RPMI8226 (cell line): Measurements from ENCODE around the gene PRRC2B.
"Not testable (repeated sequence)": the region's sequence is repeated elsewhere in the genome, so short reads cannot be mapped to it uniquely, and the experiment has no call there.

Source experiments
- DNase-seq: peaks from one replicate; pipeline ENCODE4 v3.0.0-alpha.2; 2015

PRRC2B gene

DNA sequence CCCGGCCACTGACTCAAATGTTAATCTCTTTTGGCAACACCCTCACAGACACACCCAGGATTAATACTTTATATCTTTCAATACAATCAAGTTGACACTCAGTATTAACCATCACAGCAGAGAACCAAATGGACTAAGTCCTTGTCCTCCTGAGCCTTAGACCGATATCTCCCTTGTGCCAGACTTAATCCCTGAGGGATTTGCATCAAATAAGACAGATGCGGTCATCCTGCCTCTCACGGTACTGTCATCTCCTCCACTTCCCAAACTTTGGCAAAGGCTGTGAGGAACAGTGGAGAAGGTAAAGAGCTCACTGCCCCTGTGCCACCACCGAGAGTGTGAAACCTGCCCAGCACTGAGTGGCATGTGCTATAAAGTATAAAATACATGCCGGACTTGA lies 6.5 kb upstream of the PRRC2B start:
- DNase-seq: no peak

DNA sequence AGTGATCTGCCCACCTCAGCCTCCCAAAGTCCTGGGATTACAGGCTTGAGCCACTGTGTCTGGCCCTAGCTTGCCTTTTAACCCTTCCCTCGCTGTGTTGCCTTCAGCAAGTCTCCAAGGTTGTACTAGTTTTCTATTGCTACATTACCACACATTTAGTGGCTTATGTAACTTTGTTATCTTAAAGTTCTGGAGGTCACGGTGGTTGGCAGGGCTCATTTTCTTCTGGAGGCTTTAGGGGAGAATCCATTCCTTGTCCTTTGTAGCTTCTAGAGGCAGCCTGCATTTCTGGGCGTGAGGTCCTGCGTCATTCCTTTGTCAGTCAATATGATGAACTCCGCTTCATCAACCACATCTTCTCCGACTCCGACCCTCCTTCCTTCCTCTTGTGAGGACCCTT lies 2.9 kb upstream of the PRRC2B start:
- no peak for DNase-seq

DNA sequence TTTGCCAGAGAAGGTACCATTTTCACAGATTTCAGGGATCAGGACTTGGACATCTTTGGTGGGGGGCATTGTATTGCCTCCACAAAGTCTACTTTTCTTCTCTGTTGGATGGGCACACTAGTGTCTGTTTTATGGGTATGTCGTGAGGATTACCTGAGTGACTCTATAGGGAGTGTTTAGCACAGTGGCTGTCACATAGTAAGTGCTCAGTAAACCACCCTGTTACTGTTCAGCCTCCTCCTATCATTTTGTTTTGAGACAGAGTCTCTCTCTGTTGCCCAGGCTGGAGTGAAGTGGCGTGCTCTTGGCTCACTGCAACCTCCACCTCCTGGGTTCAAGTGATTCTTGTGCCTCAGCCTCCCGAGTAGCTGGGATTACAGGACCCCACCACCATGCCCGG lies 2.4 kb upstream of the PRRC2B start:
- DNase-seq: no peak

DNA sequence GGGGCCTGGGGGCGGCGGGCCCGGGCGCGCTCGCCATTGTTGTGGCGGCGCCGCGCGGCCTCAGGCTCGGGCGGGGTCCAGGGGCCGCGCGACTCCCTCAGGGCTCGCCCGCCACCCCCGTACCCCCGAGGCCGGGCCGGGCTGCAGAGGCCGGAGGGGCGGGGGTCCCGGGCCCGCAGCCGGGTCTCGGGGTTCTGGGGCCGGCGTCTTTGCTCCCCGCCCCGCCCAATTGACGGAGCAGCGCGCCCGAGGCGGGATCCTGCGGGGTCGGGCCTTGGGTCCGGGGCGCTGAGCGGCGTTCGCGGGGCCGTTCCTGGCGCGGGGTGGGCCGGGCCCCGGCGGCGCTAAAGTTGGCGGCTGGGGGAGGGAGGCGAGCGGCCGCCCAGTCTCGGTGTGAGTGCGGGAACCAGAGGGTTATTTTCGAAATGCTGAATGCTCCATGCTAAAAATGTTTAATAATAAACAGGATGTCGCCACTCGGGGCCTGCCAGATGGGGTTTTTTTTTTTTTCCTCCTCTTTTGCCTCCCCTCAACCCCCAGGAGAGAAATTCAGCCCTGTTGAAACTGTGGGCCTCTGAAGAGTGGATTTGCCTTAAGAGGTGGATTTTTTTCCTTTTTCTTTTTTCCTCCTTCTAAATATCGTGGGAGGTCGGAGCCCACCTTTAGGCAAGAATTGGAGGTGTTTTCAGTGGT lies 724 bp downstream of the PRRC2B start:
- DNase-seq: peak; percentile 68

DNA sequence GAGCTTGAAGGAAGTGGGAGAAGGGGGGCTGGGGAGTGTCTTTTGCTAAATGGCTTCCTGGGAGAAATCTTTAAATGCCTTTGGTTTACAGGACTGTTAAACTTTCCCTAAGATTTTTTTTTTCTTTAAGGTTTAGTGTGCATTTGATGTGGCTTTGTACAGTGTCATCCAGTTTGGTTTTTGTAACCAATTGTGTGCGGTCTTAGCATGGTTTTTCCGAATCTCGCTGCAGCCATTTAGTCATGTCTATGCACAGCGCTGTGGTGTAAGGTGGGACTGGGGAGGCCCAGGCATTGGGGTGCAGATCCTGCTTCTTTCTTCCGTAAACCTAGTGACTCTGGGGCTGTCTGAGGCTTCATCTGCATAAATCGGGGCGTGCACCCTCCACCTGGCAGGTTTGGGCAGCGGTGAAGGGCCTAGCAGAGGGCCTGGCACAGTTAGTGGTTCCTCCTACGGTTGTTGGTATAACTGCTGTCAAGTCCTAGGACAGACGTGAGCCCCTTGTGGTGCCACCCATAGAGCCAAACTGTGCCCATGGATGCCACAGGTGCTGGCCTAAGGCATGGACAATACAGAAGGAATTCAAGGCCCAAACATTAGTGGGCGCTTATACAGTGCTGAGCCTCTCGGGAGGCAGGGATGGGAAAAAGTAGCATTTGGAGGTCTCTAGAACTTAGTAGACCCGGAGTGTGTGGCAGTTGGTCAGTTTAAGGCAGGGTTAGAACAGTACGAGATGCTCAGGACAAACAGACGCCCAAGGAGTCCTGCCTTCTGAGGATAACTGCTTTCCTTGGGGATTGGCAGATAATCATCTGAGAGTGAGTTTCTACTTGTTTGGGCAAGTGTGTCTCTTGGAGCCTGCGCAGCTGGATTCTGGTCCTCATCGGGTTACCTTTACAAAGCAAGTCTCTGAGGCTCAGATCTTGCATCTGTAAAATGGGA lies 1.5 kb downstream of the PRRC2B start:
- DNase-seq: peak; percentile 93

DNA sequence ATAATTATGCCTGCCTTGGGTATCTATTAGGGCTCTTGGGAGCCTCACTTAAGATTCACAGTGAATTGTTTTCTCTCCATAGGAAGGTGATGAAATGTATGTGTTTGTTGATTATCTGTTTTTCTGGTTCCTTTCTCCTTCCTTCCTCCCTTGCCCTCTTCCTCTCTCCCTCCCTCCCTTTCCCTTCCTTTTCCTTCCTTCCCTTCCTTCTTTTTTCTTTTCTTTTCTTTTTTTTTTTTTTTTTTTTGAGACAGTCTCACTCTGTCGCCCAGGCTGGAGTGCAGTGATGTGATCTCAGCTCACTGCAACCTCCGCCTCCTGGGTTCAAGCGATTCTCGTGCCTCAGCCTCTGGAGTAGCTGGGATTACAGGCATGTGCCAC lies 2.2 kb downstream of the PRRC2B start:
- DNase-seq: not testable (repeated sequence)

DNA sequence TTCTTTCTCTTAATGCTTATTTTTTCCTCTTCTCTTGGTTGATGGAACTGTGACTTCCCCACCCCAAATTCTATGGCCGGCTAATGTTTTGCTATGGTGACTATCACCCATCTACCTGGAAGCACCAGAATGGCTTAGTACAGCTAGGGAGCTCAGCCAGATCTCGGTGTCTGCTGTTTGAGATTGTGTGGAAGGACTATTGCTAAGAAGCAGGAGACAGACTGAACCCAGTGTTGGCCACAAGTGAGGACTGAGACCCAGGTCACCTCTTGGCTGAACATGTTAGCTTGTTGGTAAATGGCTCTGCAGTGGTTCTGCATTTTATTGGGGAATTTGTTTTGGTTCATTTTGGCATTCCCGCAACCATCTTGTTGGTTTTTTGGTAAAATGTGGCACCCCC lies 2.7 kb downstream of the PRRC2B start:
- DNase-seq: no peak

DNA sequence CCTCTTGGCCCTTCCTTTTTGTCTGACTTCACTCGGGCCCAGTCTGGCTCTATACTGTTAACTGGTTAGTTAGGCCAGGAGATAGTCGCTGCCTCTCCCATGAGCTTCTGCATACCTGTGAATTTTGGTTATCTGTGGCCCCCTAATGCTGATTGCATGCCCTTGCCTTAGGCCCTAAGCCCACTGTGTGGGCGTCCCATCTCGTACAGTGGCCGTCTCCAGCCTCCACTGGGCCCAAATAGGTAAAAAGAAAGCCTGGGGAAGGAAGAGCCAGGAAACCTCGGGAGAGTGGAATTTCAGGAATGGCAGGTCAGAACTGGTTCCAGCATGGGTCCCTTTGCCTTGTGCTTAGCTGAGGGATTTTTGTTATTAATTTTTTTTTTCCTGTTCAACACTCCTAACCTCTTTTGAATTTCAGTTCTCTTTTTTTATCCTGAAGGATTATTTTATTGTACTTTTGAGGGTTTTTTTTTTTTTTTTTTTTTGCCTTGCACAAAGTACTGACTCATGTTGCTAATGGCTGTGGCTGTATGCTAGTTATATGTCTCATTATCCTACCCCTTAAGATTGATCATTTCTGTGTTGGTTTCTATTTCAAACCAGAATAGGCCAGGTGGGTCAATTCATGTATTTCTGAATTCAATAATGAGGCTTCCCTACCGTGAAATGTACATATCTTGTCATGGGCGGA lies 3.4 kb downstream of the PRRC2B start:
- no peak for DNase-seq

DNA sequence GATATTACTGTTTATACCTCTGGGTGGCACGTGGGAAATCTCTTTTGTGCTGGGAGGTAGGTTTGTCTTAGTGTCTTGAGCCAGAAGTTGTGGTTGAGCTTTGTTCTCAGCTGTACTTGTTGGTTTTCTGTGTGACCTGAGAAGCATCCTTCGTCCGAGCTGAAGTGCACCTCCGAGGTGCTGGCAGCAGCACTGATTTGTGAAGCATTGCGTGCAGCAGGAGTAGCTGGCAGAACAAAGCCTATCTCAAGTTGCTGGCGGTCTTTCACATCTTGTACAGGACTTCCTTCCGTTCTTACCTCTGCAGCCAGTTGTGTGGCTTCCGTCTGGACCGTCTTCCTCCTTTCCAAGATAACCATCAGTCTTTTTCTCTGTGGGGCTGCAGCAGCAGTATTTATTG lies 4.3 kb downstream of the PRRC2B start:
- no peak for DNase-seq

DNA sequence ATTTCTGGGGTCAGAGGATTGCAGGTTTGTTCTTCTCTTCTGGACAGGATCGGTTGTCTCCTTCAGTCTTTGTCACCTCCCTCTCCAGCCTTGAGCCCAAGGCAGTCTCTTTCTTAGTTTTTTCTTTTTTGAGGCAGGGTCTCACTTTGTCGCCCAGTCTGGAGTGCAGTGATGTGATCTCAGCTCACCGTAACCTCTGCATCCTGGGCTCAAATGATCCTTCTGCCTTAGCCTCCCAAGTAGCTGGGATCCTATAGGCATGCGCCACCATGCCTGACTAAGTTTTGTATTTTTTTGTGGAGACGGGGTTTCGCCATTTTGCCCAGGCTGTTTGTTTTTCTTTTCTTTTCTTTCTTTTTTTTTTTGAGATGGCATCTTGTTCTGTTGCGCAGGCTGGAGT lies 6.1 kb downstream of the PRRC2B start:
- DNase-seq: no peak

DNA sequence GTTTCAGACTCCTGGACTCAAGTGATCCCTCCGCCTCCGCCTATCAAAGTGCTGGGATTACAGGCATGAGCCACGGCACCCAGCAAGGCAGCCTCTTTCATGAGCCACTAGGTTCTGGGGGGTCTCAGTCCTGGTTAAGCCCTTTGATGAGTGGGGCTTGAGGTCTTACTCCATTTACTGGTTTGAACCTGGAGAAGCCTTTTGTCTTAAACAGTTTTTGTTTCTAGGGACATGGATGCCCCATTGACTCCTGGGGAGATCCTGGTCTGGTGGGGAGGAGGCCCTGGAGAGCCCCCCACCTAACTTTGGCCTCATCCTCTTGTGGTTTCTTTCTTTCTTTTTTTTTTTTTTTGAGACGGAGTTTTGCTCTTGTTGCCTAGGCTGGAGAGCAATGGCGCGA lies 6.7 kb downstream of the PRRC2B start:
- no peak for DNase-seq

DNA sequence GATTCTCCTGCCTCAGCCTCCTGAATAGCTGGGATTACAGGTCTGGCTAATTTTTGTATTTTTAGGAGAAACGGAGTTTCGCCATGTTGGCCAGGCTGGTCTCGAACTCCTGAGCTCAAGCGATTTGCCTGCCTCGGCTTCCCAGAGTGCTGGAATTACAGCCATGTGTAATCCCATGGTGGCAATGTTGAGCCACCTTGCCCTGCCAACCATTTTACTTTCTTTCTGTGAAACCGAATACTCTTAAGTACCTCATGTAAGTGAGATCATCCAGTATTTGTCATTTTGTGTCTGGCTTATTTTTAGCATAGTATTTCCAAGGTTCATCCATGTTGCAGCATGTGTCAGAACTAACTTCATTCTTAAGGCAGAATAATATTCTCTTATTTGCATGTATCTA lies 8.2 kb downstream of the PRRC2B start:
- DNase-seq: no peak

DNA sequence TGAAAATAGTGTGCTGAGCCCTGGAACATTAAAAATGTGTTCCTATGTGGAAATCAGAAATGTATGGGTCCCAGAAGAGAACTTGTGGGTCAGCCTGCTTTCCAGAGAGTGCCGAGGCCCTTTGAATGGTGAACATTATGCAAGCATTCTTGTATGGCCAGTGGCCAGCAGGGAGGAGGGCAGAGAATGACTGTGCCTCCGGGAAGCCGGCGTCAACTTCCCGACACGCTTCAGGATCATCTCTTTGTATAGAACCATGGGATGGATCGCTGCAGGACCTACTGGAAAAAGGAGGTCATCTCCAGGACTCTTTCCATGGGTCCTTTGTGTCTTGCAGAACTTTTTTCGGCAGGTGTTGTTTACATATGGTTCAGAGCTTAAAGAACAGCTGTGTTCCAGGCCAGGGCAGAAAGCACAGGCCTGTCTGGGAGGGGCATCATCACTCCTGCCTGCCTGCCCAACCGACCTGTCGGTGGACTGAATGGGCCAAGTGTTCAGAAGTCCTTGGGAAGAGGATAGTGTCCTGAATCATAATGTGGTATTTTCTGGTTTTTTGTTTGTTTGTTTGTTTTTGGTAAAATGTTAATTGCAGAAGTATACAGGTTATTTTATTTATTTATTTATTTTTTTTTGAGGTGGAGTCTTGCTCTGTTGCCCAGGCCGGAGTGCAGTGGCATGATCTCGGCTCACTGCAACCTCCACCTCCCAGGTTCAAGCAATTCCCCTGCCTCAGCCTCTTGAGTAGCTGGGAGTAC lies 9.0 kb downstream of the PRRC2B start:
- DNase-seq: no peak

DNA sequence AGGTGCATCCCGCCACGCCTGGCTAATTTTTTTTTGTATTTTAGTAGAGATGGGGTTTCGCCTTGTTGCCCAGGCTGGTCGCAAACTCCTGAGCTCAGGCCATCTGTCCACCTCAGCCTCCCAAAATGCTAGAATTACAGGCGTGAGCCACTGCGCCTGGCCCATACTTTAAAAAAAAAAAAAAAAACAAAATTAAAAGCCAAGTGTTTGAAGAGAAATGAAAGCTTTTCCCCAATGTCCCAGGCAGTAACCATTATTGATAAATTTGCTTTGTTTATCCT lies 9.5 kb downstream of the PRRC2B start:
- no peak for DNase-seq

DNA sequence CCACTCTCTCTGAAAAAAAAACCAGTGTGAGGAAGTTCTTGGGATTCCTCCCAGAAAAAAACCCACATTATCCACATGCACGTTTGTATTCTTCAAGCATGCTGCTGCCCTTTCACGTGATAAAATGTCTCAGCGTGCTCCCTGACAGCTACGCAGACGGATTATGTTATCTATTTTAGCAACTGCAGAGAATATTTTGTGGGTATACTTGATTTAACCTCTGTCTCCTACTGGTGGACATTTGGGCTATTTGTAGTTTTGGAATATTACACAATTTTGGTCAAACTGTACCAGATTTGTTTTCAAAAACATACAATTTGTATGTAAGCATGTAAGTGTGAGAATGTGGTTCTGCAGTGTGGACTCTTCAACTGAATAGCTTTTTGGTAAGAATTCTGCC lies 10.7 kb downstream of the PRRC2B start:
- no peak for DNase-seq

DNA sequence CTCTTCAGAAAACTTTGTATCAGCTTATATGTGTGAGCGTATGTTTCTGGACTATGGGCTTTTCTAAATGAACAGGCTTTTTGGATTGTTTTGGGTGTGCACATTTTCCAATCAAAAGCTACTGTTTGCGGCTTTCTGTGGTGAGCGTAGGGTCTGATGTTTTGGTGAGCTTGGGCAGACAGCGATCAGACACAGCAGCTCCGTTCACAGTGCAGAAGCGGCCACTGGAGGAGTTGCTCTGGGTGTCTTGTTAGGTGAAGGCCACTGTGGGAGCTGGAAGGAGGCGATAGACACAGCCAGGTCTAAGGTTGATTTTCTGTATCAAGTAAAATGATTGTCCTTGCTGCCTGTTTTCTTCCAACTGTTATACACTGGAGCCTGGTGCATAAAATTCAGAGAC lies 11.1 kb downstream of the PRRC2B start:
- no peak for DNase-seq

DNA sequence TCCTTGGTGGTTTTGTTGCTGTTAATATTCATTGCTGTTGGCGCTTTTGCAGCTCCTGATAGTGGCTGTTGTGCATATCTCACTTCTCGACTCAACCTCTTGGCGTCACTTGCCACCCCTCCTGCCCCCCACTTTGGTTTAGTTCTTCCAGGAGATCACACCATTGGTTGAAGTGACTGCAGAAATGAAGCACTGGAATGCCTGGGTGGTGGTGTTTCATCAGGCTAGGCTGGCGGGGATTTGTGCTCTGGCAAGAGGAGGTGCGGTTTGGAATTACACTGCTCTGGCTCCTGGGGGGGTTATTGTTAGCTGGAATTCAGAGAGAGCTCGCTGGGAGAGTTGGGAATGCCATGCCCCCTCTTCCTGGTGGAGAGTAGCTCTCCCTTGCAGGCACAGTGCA lies 11.5 kb downstream of the PRRC2B start:
- no peak for DNase-seq

DNA sequence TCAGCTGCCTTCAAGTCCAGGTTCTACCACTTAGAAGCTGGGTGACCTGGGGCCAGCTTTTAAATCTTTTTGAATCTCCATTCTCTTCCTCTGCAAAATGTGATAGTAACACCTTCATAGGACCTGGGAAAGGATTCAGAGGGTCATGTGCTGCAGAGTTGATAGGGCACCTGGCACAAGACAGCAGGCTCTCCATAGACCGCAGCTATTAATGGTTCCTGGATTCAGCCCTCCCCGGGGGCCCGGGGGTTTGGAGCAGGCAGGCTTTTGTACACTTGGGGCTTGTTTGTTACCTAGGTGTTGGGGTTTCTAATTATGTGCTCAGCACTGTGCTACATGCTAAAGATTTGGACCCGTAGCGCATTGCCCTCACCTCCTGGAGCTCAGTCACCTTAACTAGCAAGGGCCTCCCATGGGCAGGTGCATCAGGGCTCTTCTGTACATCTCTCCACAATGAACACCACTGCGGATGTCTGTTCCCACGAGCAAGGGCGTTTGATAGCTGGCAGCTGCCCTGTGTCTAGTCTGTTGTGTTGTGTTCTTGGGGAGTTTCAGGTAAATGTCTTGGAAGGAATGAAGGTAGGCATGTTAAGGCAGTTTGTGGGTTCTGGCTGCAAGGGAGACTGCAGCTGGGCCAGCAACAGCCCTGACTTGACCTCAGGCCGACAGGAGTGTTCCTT lies 12.1 kb downstream of the PRRC2B start:
- no peak for DNase-seq

DNA sequence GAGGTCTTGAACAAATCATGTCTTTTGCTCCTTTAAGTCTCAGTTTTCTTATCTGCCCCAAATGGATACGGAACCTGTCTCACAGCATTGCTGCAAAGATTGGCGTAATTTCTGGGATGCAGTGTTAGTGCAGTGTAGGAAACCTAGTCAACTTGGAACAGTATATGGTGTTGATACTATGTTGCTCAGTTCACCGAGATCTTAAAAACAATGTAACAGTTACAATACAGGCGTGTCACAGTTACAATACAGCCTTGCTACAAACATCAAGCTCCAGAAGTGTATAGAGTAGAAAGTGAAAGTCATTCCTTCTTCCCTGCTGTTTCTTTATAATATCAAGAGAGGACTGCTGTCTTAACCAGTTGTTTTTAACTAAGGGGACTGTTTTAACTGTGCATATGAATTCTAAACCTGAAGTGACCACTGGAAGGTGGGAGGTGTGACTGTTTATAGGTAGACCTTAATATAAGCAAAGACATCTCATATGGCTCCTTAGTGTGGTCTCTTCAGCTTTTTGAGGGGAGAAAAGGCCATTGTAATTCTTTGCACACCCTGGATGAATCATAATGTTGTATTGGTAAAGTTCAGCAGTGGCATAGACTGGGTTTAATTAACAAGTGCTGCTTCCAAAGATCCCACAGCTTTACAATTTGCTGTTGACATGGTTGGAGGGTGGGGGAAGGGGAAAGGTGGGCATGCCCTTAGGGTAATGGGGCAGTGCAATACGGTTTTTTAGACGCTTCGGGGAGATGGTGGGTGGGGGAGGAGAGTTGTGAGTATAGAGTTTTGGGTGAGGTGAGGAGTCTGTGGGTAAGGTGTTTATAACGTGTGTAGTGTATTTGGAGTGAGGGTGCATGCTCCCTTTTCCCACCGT lies 12.9 kb downstream of the PRRC2B start:
- no peak for DNase-seq

DNA sequence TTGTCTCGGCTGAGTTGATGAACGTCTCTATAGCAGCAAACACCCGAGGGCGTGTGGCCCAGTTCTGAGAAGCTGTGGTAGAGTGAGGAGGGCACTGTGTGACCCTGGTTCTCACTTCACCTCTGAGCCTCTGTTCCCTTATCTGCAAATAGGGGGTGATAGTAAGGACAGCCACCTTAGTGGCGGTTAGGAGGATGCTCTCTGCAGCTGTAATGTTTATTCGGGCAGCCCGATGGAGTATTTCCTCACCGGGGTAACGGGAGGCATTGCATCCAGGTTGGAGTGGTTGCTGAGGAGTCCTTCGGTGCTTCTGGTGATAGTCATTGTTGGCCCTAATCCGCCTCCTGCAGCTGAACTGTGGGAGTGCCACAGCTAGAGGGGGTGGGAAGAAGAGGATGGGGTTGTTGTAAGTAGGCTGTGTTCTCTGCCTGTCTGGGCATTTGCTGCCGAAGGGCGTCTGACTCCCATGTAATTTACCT lies 13.9 kb downstream of the PRRC2B start:
- DNase-seq: no peak

DNA sequence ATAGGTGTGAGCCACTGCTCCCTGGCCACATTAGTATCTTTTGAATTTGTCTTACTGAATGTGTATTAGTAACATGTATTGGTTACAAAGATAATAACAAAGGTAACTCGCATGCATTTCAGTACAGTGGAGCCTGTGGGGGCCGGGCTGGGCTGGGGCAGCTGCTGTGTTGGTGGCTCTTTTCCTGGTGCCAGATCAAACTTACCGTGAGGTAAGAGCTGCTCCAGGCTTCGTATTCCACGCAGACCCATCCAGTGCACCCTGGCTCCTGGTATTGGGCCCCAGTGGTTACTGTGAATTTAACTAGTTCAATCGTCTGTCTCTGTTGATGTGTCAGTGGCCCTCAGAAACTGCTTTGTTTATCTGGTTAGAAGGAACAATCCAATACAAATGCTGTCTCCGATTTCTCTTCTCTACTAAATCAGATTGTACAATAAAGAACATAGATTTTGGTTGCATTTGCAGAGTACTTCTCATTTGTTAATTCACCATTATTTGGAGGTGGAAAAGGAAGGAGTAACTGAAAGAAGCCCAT lies 15.6 kb downstream of the PRRC2B start:
- no peak for DNase-seq
